ENCODE results near the gene ELAVL2.

- TF ChIP-seq CTCF (IDR thresholded peaks at IDR 0.05; ENCODE audit: insufficient read depth, low read length) (no peak), REST (IDR thresholded peaks at IDR 0.05; ENCODE audit: insufficient replicate concordance, low read depth) (no peak), POLR2AphosphoS5 (IDR thresholded peaks at IDR 0.05; ENCODE audit: low read depth) (no peak), GABPA (IDR thresholded peaks at IDR 0.05; ENCODE audit: low read depth) (no peak), SPI1 (IDR thresholded peaks at IDR 0.05; ENCODE audit: borderline replicate concordance, low read depth) (no peak)
Observed at GRCh38 chr9:23728736-23729135, 97.3 kb downstream of the ELAVL2 start.

Measured in HL-60 (cell line).